Ecto neural progenitor cell (in vitro differentiated cells): ENCODE data around the gene BACE2.
"Not testable (repeated sequence)": the region's sequence is repeated elsewhere in the genome, so short reads cannot be mapped to it uniquely, and the experiment has no call there.

Experiments used
- DNase-seq: peaks from one replicate; pipeline ENCODE4 v3.0.0-alpha.2; 2018; ENCODE audit warnings: low spot score

BACE2 gene

GRCh38 chr21:41277846-41278245 lies 109.9 kb downstream of the BACE2 start:
- DNase-seq = no peak

- DNase-seq = no peak
These were observed 112.4 kb downstream of the BACE2 start for GRCh38 chr21:41280115-41280919.

GRCh38 chr21:41282412-41282811 lies 114.5 kb downstream of the BACE2 start:
- no peak for DNase-seq

GRCh38 chr21:41283211-41283818 lies 115.4 kb downstream of the BACE2 start:
- DNase-seq = no peak

- DNase-seq = no peak
These were observed 121.5 kb downstream of the BACE2 start for GRCh38 chr21:41289431-41289830.

- DNase-seq = no peak
These were observed 122.3 kb downstream of the BACE2 start for GRCh38 chr21:41290106-41290799.

- DNase-seq = no peak
These were observed 126.7 kb downstream of the BACE2 start for GRCh38 chr21:41294548-41295231.

- no peak for DNase-seq
These were observed 127.8 kb downstream of the BACE2 start for GRCh38 chr21:41295721-41296254.

GRCh38 chr21:41302976-41303375 lies 135.0 kb downstream of the BACE2 start:
- DNase-seq = no peak

- no peak for DNase-seq
These were observed 136.2 kb downstream of the BACE2 start for GRCh38 chr21:41304068-41304720.

- no peak for DNase-seq
These were observed 139.3 kb downstream of the BACE2 start for GRCh38 chr21:41307219-41307618.

- not testable (repeated sequence) for DNase-seq
These were observed 145.6 kb downstream of the BACE2 start for GRCh38 chr21:41313285-41314164.

GRCh38 chr21:41315726-41316125 lies 147.8 kb downstream of the BACE2 start:
- no peak for DNase-seq

GRCh38 chr21:41316200-41317062 lies 148.5 kb downstream of the BACE2 start, which contains the start of gene FAM3B:
FAM3B (plus strand) TSS chr21:41316801; CDS start chr21:41316880, 79 bp downstream.
- peak; percentile 72 for DNase-seq

- DNase-seq = no peak
These were observed 149.1 kb downstream of the BACE2 start for GRCh38 chr21:41317063-41317392.

- no peak for DNase-seq
These were observed 149.5 kb downstream of the BACE2 start for GRCh38 chr21:41317458-41317857.

GRCh38 chr21:41318218-41318617 lies 150.3 kb downstream of the BACE2 start:
- DNase-seq = no peak

GRCh38 chr21:41319273-41319672 lies 151.3 kb downstream of the BACE2 start:
- no peak for DNase-seq

GRCh38 chr21:41321211-41321907 lies 153.4 kb downstream of the BACE2 start:
- no peak for DNase-seq
